ENCODE data around the gene LRG1. TPM values are rescaled to one million over a fixed set of nuclear protein-coding genes. Genes with fewer than 3 reads are reported as not detected.

The LRG1 gene
- total RNA-seq, 1 donor from 2014 or later: 0.35 TPM

- no peak for TF ChIP-seq CTCF (conservative IDR thresholded peaks at IDR 0.05; ENCODE audit: low read depth, low read length)
- H3K4me3 ChIP-seq (ENCODE audit: low read depth, low read length): no peak overlapping the region
- peak; percentile 46 for DNase-seq (ENCODE audit: low read depth)
Measured at GRCh38 chr19:4575267-4576015, 35.6 kb upstream of the LRG1 start.

GRCh38 chr19:4573682-4574081 is 33.8 kb upstream of the LRG1 start:
- no peak for TF ChIP-seq CTCF (conservative IDR thresholded peaks at IDR 0.05; ENCODE audit: low read depth, low read length)
- no peak overlapping the region for H3K4me3 ChIP-seq (ENCODE audit: low read depth, low read length)
- DNase-seq (ENCODE audit: low read depth): no peak

GRCh38 chr19:4571305-4571917 is 31.6 kb upstream of the LRG1 start:
- TF ChIP-seq CTCF (conservative IDR thresholded peaks at IDR 0.05; ENCODE audit: low read depth, low read length): no peak
- no peak overlapping the region for H3K4me3 ChIP-seq (ENCODE audit: low read depth, low read length)
- no peak for DNase-seq (ENCODE audit: low read depth)

GRCh38 chr19:4570916-4571304 is 31.1 kb upstream of the LRG1 start:
- H3K4me3 ChIP-seq (ENCODE audit: low read depth, low read length): no peak overlapping the region
- TF ChIP-seq CTCF (conservative IDR thresholded peaks at IDR 0.05; ENCODE audit: low read depth, low read length): no peak
- no peak for DNase-seq (ENCODE audit: low read depth)

- TF ChIP-seq CTCF (conservative IDR thresholded peaks at IDR 0.05; ENCODE audit: low read depth, low read length): no peak
- no peak overlapping the region for H3K4me3 ChIP-seq (ENCODE audit: low read depth, low read length)
- DNase-seq (ENCODE audit: low read depth): no peak
Measured at GRCh38 chr19:4570402-4570801, 30.6 kb upstream of the LRG1 start.

- no peak for TF ChIP-seq CTCF (conservative IDR thresholded peaks at IDR 0.05; ENCODE audit: low read depth, low read length)
- DNase-seq (ENCODE audit: low read depth): no peak
Measured at GRCh38 chr19:4568886-4569285, 29.1 kb upstream of the LRG1 start.

More at GRCh38 chr19:4568886-4569285, 29.1 kb upstream of the LRG1 start:
- H3K4me3 ChIP-seq (ENCODE audit: low read depth, low read length): no peak overlapping the region
